ENCODE data around the gene SPHK2.

Gene SPHK2

GRCh38 chr19:48600679-48601417 is 18.5 kb upstream of the SPHK2 start:
- no peaks in the 10 kb centered on the region for H3K36me3 Mint-ChIP-seq (ENCODE audit: low read depth)
- TF ChIP-seq CTCF (IDR thresholded peaks at IDR 0.05; ENCODE audit: unreplicated experiment in 3 of 3) = no peak
- H3K27me3 Mint-ChIP-seq (ENCODE audit: low read depth) = no peaks in the 10 kb centered on the region
- H3K4me3 Mint-ChIP-seq = no peak overlapping the region
- H3K27ac Mint-ChIP-seq = no peak overlapping the region
- no peaks in the 10 kb centered on the region for H3K4me1 Mint-ChIP-seq
- no peaks in the 10 kb centered on the region for H3K9me3 Mint-ChIP-seq

- Mint-ChIP-seq H3K9me3 (no peaks in the 10 kb centered on the region), H3K36me3 (ENCODE audit: low read depth) (no peaks in the 10 kb centered on the region), H3K27me3 (ENCODE audit: low read depth) (no peaks in the 10 kb centered on the region), H3K4me3 (no peak overlapping the region), H3K4me1 (no peaks in the 10 kb centered on the region), H3K27ac (no peak overlapping the region)
- TF ChIP-seq CTCF (IDR thresholded peaks at IDR 0.05; ENCODE audit: unreplicated experiment in 3 of 3) = no peak
These were observed 16.3 kb upstream of the SPHK2 start for GRCh38 chr19:48603001-48603400.

- Mint-ChIP-seq H3K27me3 (ENCODE audit: low read depth) (no peaks in the 10 kb centered on the region), H3K36me3 (ENCODE audit: low read depth) (no peaks in the 10 kb centered on the region), H3K9me3 (no peaks in the 10 kb centered on the region), H3K27ac (no peak overlapping the region), H3K4me1 (no peaks in the 10 kb centered on the region), H3K4me3 (no peak overlapping the region)
- no peak for TF ChIP-seq CTCF (IDR thresholded peaks at IDR 0.05; ENCODE audit: unreplicated experiment in 3 of 3)
These were observed 15.9 kb upstream of the SPHK2 start for GRCh38 chr19:48603449-48603848.

- no peak for TF ChIP-seq CTCF (IDR thresholded peaks at IDR 0.05; ENCODE audit: unreplicated experiment in 3 of 3)
- H3K27me3 Mint-ChIP-seq (ENCODE audit: low read depth) = no peaks in the 10 kb centered on the region
- H3K4me3 Mint-ChIP-seq = no peak overlapping the region
- no peaks in the 10 kb centered on the region for H3K36me3 Mint-ChIP-seq (ENCODE audit: low read depth)
- no peaks in the 10 kb centered on the region for H3K9me3 Mint-ChIP-seq
- no peak overlapping the region for H3K27ac Mint-ChIP-seq
- no peaks in the 10 kb centered on the region for H3K4me1 Mint-ChIP-seq
These were observed 15.5 kb upstream of the SPHK2 start for GRCh38 chr19:48603850-48604249.

GRCh38 chr19:48606463-48607358 is 12.6 kb upstream of the SPHK2 start, which contains the start of gene SPACA4:
SPACA4 (plus strand) TSS chr19:48606742; CDS start chr19:48606979, 237 bp downstream.
- Mint-ChIP-seq H3K36me3 (ENCODE audit: low read depth) (no peaks in the 10 kb centered on the region), H3K27me3 (ENCODE audit: low read depth) (no peaks in the 10 kb centered on the region), H3K27ac (no peak within 1 kb of the TSS), H3K4me1 (no peaks in the 10 kb centered on the region), H3K9me3 (no peaks in the 10 kb centered on the region), H3K4me3 (no peak within 1 kb of the TSS)
- no peak for TF ChIP-seq CTCF (IDR thresholded peaks at IDR 0.05; ENCODE audit: unreplicated experiment in 3 of 3)
